Fibroblast of skin of right biceps (primary cell): ENCODE measurements around the gene PWWP2B.
A peak's percentile ranks its signal among the peaks of the same experiment; 100 is the strongest.

Experiments
- DNase-seq: peaks from one replicate; pipeline ENCODE4 v3.0.0-alpha.2; 2013

The PWWP2B gene

DNA sequence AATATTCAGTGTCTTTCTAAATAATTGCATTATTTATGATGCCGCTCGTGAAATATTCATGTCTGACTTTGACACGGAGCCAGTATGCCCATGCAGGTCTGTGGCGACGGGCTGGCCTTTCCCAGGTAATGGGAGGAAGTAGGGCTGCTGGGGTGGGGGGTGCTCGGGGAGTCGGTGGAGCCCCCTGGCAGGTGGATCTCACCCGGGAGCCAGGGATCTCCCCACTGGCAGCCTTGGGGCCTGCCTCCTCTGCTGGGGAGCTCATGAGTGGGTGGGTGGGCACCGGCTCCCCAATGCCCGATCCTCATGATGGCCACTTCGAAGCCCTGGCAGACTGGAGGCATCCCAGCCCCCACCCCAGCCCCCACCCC, 52.8 kb downstream of the PWWP2B start:
- no peak for DNase-seq

GRCh38 chr10:132450466-132450824, 53.4 kb downstream of the PWWP2B start:
- no peak for DNase-seq

- no peak for DNase-seq
These were observed 54.0 kb downstream of the PWWP2B start for GRCh38 chr10:132450825-132451505.

GRCh38 chr10:132451506-132452215, 54.7 kb downstream of the PWWP2B start:
- no peak for DNase-seq

DNA sequence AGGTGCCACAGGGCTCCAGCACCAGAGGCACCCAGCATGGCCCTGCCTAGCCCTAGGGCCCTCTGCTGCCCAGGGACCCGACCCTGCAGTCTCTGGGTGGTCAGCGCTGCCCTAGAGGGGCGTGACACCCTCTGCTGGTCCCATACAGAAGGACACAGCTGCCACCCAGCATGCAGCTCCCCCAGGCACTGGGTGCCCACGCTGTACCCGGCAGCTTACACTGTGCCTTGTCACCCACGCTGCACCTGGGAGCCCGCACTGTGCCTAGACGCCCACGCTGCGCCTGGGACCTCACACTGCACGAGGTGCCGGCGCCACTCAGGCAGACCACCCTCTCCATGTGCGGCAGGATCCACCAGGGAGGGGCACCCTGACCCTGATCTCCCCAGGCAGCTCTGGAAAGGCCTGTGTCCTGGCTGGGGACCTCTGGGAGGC, 55.2 kb downstream of the PWWP2B start:
- no peak for DNase-seq

DNA sequence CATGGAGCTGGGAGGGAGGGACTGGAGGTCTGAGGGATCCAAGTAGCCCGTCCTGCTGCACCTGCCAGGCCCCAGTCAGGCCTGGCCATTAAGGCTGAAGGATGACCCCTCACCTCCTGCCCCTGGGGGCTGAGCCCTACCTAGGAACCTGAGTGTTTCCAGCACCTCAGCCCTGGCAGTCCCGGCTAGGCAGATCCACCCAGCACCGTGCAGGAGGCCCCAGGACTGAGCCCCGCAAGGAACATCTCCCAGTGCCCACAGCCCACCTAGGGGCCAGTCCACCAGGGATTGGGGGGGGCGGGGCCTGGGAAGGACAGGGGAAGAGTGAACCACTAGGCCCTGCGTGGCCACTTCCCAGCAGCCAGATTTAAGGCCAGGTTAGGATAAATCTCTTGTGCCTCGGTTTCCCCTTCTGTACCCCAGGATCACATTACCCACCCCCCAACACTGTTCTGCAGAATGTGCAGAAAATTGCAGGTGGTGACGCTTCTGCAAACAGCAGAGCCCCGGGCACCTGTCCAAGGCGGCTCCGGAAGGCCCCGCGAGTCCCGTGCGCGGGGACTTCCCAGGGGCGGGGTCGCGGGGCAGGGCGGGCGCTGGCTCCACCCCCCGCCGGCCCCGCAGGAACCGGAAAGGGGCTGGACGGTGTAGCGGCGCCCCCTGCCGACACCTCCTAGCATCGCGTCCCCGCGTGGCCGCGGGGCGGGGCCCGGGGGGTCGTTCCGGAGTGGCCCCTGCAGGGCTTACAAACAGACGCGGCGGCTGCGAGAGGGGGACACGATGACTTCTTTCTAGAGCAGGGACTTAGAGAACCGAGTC, 55.9 kb downstream of the PWWP2B start:
- DNase-seq, result peak; percentile 63

DNA sequence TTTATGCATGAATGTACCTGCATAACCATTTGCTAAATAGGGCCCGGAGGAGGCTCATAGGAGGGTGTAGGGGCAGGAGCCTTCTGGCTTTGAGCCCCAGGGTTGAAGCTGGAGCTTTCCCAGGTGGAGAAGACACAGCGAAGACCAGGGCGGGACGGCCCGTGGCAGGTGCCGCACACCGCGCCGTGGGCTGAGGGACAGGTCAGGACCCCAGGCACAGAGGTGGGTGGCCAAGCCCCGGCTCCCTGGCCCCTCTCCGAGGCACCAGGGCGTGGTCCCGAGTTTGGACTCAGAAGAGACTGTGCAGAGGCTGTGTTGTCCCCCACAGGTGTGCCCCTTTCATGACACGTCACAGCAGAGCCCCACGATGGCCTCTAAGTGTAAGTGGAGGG, 56.5 kb downstream of the PWWP2B start:
- DNase-seq, result no peak

DNA sequence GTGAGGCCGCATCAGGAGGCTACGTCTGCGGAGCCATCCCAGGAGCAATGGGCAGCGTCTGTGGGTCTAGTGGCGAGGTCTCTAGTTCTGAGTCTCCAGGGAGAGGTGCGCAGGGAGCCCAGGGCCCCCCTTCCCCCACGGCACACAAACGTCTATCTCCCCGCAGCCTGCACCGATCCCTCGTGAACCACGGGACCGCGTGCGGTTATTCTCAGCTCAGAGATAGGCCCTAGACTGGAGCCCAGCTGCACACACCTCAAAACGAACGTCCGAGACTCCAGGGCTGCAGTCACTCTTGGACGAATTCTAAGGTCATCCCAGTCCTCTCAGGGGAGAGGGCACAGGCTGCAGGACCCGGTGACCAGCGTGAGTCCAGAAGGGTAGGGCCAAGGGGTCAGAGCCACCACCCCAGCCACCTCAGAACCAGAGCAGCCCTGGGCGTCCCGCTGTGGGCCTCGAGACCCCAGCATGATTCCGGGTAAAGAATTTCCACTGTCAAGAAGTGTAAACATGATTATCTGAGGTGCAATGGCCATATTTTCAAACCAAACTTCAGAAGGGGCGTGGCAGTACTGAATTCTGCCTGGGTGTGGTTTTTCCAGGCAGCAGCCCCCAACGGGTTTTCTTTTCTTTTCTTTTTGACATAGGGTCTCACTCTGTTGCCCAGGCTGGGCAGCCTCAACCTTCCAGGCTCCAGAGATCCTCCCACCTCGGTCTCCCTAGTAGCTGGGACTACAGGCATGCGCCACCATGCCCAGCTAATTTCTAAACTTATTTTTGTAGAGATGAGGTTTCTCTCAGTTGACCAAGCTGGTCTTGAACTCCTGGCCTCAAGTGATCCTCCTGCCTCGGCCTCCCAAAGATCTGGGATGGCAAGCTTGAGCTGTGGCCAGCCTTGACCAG, 57.5 kb downstream of the PWWP2B start:
- DNase-seq, result no peak

- DNase-seq, result no peak
These were observed 58.5 kb downstream of the PWWP2B start for GRCh38 chr10:132455441-132455971.

- no peak for DNase-seq
These were observed 59.2 kb downstream of the PWWP2B start for GRCh38 chr10:132455986-132456847.

GRCh38 chr10:132456881-132457280, 59.9 kb downstream of the PWWP2B start:
- DNase-seq, result no peak

GRCh38 chr10:132457328-132458070, 60.5 kb downstream of the PWWP2B start:
- DNase-seq, result no peak

GRCh38 chr10:132458071-132458585, 61.1 kb downstream of the PWWP2B start:
- no peak for DNase-seq

DNA sequence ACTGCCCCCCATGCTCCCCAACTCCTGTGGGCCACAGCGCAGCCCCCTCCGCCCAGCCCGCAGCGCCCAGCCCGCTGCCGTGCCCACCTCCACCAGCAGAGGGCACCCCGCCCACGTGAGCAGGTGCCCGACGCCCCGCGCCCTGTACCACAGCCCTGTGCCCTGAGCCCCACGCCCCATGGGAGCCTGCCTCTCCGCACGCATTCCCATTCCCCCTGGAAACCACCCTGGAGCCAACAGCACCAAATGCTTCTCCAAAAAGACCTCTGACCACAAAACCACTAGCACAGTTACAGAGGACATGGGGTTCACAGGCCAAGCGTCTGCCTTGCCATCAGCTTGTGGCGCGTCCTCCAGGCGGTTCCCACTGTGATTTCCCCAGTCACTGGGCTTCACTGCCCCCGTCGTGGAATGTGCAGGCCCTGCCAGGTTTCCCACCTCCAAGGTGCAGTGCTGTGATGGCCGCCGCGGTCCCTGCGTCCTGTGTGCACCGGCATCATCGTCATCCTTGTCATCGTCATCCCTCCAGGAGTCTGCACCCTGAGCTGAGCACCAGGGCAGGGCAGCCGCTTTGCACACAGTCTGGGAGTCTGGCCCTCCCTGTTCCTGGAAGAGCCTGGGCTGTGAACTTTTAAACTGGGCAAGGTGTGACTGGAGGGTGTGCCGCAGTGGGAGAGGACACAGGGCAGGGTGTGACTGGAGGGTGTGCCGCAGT, 61.7 kb downstream of the PWWP2B start:
- peak; percentile 36 for DNase-seq

DNA sequence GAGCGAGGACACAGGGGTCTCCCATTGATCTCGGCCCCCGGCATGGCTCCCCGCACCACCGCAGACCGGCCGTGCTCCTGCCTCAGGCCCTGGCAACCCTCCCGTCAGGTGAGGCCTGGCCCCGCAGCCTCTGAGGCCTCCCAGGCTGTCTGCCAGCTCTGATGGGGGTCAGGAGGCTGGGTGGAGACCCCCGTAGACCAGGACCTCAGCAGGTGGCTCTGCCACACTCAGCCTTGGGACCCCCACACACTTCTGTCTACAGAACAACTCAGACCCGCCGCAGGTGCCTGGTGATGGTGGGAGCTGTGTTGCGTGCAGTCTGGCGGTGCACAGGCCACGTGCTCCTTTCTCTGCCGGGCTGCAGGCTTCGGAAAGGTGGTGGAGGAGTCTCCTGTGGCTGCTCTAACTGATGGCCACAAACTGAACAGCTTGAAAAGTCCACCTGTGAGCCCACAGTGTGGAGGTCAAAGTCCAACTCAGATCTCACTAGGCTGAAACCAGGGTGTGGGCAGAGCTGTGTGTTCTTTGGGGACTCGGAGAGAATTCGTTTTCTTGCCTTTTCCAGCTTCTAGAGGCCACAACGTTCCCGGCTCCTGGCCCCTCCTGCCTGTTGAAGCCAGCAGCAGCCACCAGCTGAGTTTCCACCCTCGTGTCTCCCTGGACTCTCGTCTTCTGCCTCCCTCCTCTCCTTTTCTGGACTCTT, 62.5 kb downstream of the PWWP2B start:
- DNase-seq, result no peak

DNA sequence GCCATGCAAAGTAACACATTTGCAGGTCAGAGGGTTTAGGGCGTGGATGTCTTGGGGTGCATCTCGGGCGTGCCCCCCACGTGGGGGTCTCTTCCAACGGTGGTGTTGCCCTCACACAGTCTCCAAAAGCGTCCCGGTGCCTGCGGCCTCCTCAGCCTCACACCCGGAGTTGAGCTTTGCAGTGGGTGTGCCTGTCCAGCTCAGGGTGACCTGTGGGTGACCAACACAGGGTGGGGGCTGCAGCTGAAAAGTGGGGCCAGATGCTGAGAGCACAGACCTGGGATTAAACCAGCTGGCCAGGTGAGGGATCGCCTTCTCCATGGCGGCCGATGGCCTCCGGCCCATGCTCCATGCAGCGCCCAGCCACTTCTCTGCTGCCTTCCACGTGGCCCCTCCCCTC, 63.1 kb downstream of the PWWP2B start:
- DNase-seq, result no peak

- DNase-seq, result no peak
These were observed 63.7 kb downstream of the PWWP2B start for GRCh38 chr10:132460691-132461090.

DNA sequence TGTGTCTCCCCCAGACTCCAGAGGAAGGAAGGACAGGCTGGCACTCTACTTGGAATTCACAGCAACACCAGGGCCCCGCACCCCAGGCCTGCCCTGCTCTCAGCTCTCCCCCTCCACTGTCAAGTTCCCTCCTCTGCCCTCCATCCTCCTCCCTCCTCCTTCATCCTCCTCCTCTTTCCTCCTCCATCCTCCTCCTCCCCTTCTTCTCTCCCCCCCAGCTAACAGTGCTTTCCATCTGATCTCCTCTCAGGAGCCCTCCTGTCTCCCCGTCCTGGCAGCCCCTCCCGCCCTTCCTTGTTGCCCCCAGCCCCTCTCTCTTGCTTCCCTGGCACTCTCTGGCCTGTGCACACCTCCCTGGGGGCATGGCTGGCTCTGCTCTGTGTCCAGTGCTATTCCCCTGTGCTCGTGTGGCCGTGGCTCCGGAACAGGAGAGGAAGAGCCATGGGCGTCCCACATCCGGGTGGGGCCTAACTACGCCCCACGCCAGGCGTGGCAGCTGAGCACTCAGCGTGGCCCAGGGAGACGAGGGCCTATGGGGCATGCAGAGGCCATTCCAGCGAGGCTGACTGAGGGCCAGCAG, 64.2 kb downstream of the PWWP2B start:
- DNase-seq, result no peak
